Dendritic cell treated with granulocyte-macrophage colony-stimulating factor and Interleukin-4, amounts not matched to agents 40 ng/mL and 50 ng/mL, for 4 days (primary cell): ENCODE measurements around the gene SEMA3F.

Source experiments
- H3K27ac Mint-ChIP-seq: one replicate; pipeline ENCODE4 v1.8.0; 2022; ENCODE audit warnings: mild to moderate bottlenecking, mixed read lengths
- H3K27me3 Mint-ChIP-seq: one replicate; pipeline ENCODE4 v1.8.0; 2022; ENCODE audit warnings: mild to moderate bottlenecking, mixed read lengths
- H3K36me3 Mint-ChIP-seq: one replicate; pipeline ENCODE4 v1.8.0; 2022; ENCODE audit warnings: low read depth, mixed read lengths
- H3K4me1 Mint-ChIP-seq: one replicate; pipeline ENCODE4 v1.8.0; 2022; ENCODE audit warnings: low read depth, mixed read lengths
- H3K4me3 Mint-ChIP-seq: one replicate; pipeline ENCODE4 v1.8.0; 2022; ENCODE audit warnings: mild to moderate bottlenecking, moderate library complexity, mixed read lengths
- H3K9me3 Mint-ChIP-seq: one replicate; pipeline ENCODE4 v1.8.0; 2022; ENCODE audit warnings: mixed read lengths
- intact Hi-C: fragments of 100-400 bp; cut with micrococcal nuclease; formaldehyde crosslinking; loops from one replicate; pipeline ENCODE4 v1.15.0; 2022

Gene SEMA3F

GRCh38 chr3:50124800-50125178 is 30.3 kb upstream of the SEMA3F start:
- intact Hi-C loops = no loop called here
- Mint-ChIP-seq H3K27me3 (no peaks in the 10 kb centered on the region), H3K27ac (no peak overlapping the region), H3K36me3 (peaks cover 36% of the 10 kb centered on the region), H3K9me3 (no peaks in the 10 kb centered on the region), H3K4me1 (peaks cover 5% of the 10 kb centered on the region), H3K4me3 (no peak overlapping the region)

DNA sequence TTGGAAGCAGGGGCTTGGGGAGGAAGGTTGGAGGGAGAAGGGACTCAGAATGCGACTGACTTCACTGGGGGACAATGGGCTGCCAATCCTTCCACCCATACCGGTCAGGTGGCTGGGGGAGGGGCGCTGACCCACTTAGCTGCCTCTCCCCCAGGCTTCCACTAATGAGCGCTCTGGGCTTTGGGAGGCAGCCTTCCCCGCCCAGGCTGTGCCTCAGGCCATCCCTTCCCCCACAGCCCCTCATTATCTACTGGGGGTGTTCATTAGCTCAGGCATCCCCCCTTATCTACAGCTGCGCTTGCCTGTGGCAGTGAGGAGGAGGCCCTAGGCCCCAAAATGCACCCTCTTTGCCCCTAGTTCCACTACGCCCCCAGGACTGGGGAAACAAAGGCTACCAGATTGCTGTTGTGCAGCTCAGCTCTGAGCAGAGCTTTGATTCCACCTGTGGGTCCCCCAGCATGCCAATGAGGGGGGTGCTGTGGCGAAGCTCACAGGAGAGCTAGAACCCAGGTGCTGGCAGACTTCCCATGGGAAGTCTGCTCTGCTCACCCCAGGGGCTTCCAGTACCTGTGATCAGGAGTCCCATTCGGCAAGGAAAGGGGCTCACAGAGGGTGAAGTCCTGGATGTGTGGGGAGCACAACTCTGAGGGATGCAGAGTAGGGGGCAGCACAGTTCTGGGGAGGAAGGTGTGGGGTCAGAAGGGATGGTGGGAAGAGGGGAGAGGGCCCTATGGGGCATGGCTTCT is 29.4 kb upstream of the SEMA3F start:
- Mint-ChIP-seq H3K36me3 (peaks cover 27% of the 10 kb centered on the region), H3K4me1 (peaks cover 5% of the 10 kb centered on the region), H3K9me3 (no peaks in the 10 kb centered on the region), H3K4me3 (no peak overlapping the region), H3K27ac (no peak overlapping the region), H3K27me3 (no peaks in the 10 kb centered on the region)
- intact Hi-C loops = no loop called here

DNA sequence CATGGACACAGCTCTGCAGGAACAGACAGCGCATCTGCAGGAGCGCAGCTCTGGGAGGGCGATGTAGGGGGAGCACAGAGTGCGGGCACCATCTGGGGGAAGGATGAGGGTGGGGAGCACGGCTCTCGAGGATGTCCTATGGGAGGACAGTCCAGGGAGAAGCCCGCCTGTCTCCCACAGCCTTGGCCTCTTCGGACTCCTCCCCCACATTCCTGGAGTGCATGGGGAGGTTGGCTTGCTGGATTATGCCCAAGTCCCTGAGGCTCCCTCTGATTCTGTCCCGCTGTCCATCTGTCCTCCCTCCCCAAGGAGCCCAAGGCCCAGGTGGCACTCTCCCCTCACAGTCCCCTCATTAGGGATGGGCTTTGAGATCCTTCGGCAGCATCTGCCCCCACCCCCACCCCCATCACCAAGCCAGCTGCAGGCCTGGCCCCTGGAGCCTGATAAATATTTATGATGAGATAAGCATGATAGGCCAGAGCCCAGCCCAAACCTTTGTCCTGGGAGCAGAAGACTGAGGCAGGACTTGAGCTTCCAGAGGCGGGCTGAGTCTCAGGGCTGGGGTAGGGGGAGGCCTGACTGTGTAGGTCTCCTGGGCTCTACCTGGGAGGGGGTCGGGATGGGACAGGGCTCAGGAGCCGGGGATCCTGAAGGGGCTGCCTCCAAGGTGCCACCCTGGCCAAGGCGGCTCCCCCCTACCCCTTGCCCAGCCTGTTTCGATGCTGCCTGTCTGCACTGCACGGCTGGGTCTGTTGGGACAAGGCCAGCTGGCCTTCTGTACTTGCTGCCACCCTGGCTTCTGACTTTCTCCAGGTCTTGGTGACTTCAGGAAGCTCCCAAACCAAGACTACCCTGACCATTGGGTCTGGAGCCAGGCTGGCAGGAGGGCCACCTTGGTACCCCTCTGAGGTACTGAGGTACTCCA is 28.6 kb upstream of the SEMA3F start:
- Mint-ChIP-seq H3K9me3 (no peaks in the 10 kb centered on the region), H3K36me3 (peaks cover 19% of the 10 kb centered on the region), H3K4me3 (no peak overlapping the region), H3K27me3 (no peaks in the 10 kb centered on the region), H3K27ac (no peak overlapping the region), H3K4me1 (peaks cover 5% of the 10 kb centered on the region)
- intact Hi-C loops = no loop called here

GRCh38 chr3:50127251-50127691 is 27.9 kb upstream of the SEMA3F start:
- Mint-ChIP-seq H3K27ac (no peak overlapping the region), H3K4me3 (no peak overlapping the region), H3K9me3 (no peaks in the 10 kb centered on the region), H3K27me3 (no peaks in the 10 kb centered on the region), H3K36me3 (peaks cover 12% of the 10 kb centered on the region), H3K4me1 (peaks cover 3% of the 10 kb centered on the region)
- intact Hi-C loops = no loop called here

DNA sequence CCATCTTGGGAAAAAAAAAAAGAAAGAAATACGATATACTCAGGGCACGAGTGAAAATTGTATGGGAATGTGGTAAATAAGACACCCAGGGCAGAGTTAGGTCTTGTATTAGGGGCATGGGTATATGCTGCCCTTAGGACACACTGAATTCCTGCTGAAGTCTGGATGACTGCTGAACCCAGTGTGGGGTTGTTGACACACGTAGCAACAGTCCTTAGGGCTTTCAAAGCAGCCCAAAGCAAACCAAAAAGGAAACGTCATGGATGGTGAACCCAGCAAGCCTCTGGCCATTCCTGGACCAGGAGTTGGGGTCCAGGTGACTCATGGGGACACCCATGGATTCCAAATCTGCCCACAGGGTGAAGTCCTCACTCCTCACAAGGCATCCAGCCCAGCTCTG is 27.1 kb upstream of the SEMA3F start:
- no peak overlapping the region for H3K4me3 Mint-ChIP-seq

DNA sequence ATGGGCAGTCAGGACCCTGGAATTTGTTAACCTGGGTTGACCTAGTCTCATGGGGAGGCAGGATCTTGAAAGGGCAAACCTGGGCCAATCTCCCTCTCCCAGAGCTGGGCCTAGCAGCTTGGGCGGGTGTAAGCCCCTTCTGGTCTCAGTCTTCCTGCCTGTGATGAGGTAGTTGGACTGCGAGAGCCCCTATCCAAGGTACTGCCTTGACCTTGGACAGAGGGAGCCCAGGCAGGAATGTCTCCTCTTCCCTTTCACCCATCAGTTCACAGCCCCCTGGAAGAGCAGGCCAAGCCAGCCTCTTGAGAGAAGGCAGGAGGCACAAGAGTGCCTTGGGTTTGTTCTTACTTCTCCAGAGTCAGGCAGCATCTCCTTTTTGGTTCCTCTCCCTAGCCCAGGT is 24.7 kb upstream of the SEMA3F start:
- no peaks in the 10 kb centered on the region for H3K9me3 Mint-ChIP-seq

More for the DNA sequence above, 27.1 kb upstream of the SEMA3F start:
- no peaks in the 10 kb centered on the region for H3K9me3 Mint-ChIP-seq
- intact Hi-C loops = no loop called here
- peaks cover 4% of the 10 kb centered on the region for H3K36me3 Mint-ChIP-seq
- no peak overlapping the region for H3K27ac Mint-ChIP-seq
- no peaks in the 10 kb centered on the region for H3K27me3 Mint-ChIP-seq
- no peaks in the 10 kb centered on the region for H3K4me1 Mint-ChIP-seq

DNA sequence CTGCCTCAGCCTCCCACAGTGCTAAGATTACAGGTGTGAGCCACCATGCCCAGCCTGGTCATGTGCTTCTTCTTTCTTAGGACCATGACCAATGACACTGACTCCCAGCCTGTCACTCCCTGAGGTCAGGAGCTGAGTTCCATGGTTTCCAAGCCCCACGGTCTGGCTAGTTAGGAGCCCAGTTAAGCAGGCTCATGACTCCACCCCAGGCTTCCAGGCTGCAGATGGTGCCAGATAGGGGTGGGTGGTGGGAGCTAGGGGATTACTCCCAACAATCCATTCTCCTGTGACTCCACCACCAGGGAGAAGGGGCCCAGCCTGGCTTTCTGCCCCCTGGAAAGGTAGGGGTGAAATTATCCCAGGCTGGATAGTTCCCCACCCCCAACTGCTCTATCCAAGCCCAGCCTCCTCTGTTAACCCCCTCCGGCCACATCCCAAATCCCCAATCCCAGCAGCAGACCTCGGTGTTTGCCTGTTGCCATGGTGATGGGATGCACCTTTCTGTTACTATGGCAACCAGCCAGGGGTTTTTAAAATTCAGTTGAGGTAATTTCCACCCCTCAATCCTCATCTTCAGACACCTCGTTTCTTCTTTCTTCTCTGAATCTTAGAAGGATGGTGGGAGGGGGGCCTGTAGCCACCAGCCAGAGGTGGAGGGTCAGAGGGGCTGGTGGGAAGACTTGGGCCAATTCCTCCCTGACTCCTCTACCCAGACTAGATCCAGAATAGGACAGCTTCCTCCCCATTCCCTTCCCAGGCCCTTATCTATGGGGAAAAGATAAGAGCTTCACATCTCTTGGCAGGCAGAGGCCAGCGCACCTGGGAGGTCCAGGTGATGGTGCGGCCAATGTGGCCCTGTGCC is 22.5 kb upstream of the SEMA3F start:
- peaks cover 6% of the 10 kb centered on the region for H3K27me3 Mint-ChIP-seq
- no peak overlapping the region for H3K27ac Mint-ChIP-seq
- no peak overlapping the region for H3K4me3 Mint-ChIP-seq
- no peaks in the 10 kb centered on the region for H3K36me3 Mint-ChIP-seq
- H3K4me1 Mint-ChIP-seq = no peaks in the 10 kb centered on the region
- no peaks in the 10 kb centered on the region for H3K9me3 Mint-ChIP-seq
- intact Hi-C loops = no loop called here

More for the DNA sequence above, 24.7 kb upstream of the SEMA3F start:
- Mint-ChIP-seq H3K36me3 (no peaks in the 10 kb centered on the region), H3K4me1 (no peaks in the 10 kb centered on the region), H3K4me3 (no peak overlapping the region), H3K27ac (no peak overlapping the region), H3K27me3 (peaks cover 6% of the 10 kb centered on the region)
- intact Hi-C loops = no loop called here

DNA sequence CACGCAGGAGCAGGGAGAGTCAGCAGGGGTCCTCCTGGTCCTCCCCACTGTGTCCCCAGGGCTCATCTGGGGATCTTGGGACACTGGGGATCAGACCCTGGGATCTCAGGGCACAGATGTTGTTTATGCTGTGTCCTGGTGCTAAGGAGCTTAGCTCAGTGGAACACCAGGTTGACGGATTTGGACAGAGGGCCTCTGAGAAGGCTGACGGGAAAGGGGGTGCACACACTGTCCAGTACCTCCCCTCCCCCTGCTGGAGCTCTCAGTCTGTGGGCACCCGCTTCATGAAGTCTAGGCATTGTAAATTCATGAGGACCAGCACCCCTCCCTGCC is 21.9 kb upstream of the SEMA3F start:
- no peaks in the 10 kb centered on the region for H3K9me3 Mint-ChIP-seq
- no peak overlapping the region for H3K27ac Mint-ChIP-seq
- intact Hi-C loops = no loop called here
- no peak overlapping the region for H3K4me3 Mint-ChIP-seq
- peaks cover 3% of the 10 kb centered on the region for H3K4me1 Mint-ChIP-seq
- no peaks in the 10 kb centered on the region for H3K36me3 Mint-ChIP-seq
- peaks cover 7% of the 10 kb centered on the region for H3K27me3 Mint-ChIP-seq

- Mint-ChIP-seq H3K27ac (no peak overlapping the region), H3K36me3 (no peaks in the 10 kb centered on the region)
These were observed 20.8 kb upstream of the SEMA3F start for GRCh38 chr3:50134367-50134766.

GRCh38 chr3:50135964-50136363 is 19.2 kb upstream of the SEMA3F start:
- Mint-ChIP-seq H3K4me1 (peaks cover 12% of the 10 kb centered on the region), H3K4me3 (no peak overlapping the region), H3K36me3 (no peaks in the 10 kb centered on the region), H3K9me3 (no peaks in the 10 kb centered on the region), H3K27ac (no peak overlapping the region), H3K27me3 (peaks cover 19% of the 10 kb centered on the region)
- intact Hi-C loops = no loop called here

More at GRCh38 chr3:50134367-50134766, 20.8 kb upstream of the SEMA3F start:
- Mint-ChIP-seq H3K4me3 (no peak overlapping the region), H3K27me3 (peaks cover 16% of the 10 kb centered on the region), H3K9me3 (no peaks in the 10 kb centered on the region), H3K4me1 (peaks cover 12% of the 10 kb centered on the region)
- intact Hi-C loops = no loop called here

- Mint-ChIP-seq H3K27me3 (peaks cover 20% of the 10 kb centered on the region), H3K27ac (no peak overlapping the region), H3K9me3 (no peaks in the 10 kb centered on the region), H3K4me1 (peaks cover 15% of the 10 kb centered on the region), H3K36me3 (no peaks in the 10 kb centered on the region), H3K4me3 (no peak overlapping the region)
- intact Hi-C loops = no loop called here
These were observed 18.3 kb upstream of the SEMA3F start for GRCh38 chr3:50136714-50137405.

DNA sequence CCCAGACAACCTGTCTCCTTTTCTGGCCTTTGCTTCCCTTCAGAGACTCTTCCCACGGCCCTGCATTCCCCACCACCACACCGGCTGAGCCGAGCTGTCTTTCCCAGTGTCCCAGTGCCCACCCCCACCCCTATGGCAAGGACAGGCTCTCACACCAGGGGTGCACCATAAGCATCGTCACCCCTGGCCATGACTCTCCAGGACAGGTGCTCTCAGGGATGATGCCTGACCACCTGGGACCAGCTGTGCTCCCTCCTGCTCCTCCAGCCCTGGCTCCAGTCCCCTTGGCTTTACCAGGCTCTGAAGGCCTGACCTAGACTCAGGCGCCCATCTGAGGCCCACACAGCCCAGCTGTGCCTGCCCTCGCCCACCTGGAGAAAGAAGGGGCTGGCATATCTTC is 17.6 kb upstream of the SEMA3F start:
- peaks cover 22% of the 10 kb centered on the region for H3K4me1 Mint-ChIP-seq

More for the DNA sequence above, 17.6 kb upstream of the SEMA3F start:
- Mint-ChIP-seq H3K27ac (no peak overlapping the region), H3K4me3 (no peak overlapping the region), H3K27me3 (peaks cover 22% of the 10 kb centered on the region), H3K9me3 (no peaks in the 10 kb centered on the region), H3K36me3 (no peaks in the 10 kb centered on the region)
- intact Hi-C loops = no loop called here
